Liver (tissue), 9 donors: Measurements from ENCODE around the gene DKKL1. TPM values are rescaled to one million over a fixed set of nuclear protein-coding genes. Genes with fewer than 3 reads are reported as not detected.

Source experiments
- DNase-seq: peaks from one replicate; pipeline ENCODE4 v3.0.0-alpha.2; 2017; ENCODE audit warnings: low spot score
- H3K27ac ChIP-seq, 2 donors: one replicate each; pipeline ENCODE4 v1.7.0; 2013; ENCODE audit warnings: inconsistent platforms in 2 of 2, low read length in 2 of 2, control low read depth in 1 of 2, low read depth in 1 of 2, mild to moderate bottlenecking in 1 of 2
- H3K27me3 ChIP-seq, 4 donors: one replicate each; pipeline versions ENCODE4 v1.6.1 to v1.7.0; 2013; ENCODE audit warnings: low read length in 3 of 4, inconsistent platforms in 1 of 4, mild to moderate bottlenecking in 1 of 4, moderate library complexity in 1 of 4; ENCODE audit not compliant: control insufficient read depth in 4 of 4, insufficient read depth in 4 of 4
- H3K36me3 ChIP-seq, 4 donors: one replicate each; pipeline versions ENCODE4 v1.6.1 to v1.7.0; 2013; ENCODE audit warnings: low read length in 3 of 4, mild to moderate bottlenecking in 3 of 4, low read depth in 1 of 4, moderate library complexity in 1 of 4; ENCODE audit not compliant: control insufficient read depth in 4 of 4, insufficient read depth in 3 of 4
- H3K4me1 ChIP-seq, 4 donors: one replicate each; pipeline versions ENCODE4 v1.6.1 to v1.7.0; 2013; ENCODE audit warnings: low read length in 3 of 4, mild to moderate bottlenecking in 3 of 4, moderate library complexity in 1 of 4; ENCODE audit not compliant: control insufficient read depth in 4 of 4, insufficient read depth in 4 of 4
- H3K4me3 ChIP-seq, 3 donors: one replicate each; pipeline versions ENCODE4 v1.6.1 to v1.7.0; 2013; ENCODE audit warnings: low read length in 3 of 3, control low read depth in 1 of 3, low read depth in 1 of 3, mild to moderate bottlenecking in 1 of 3
- H3K9ac ChIP-seq, 2 donors: one replicate each; pipeline ENCODE4 v1.7.0; 2013; ENCODE audit warnings: low read length in 2 of 2, mild to moderate bottlenecking in 2 of 2, moderate library complexity in 2 of 2, control low read depth in 1 of 2, low read depth in 1 of 2
- H3K9me3 ChIP-seq, 4 donors: one replicate each; pipeline versions ENCODE4 v1.6.1 to v1.7.0; 2013; ENCODE audit warnings: low read length in 3 of 4; ENCODE audit not compliant: control insufficient read depth in 4 of 4
- ATF3 ChIP-seq: IDR thresholded peaks from 2 replicates; pipeline ENCODE4 v1.6.1; 2016; ENCODE audit warnings: antibody characterized with exemption
- EGR1 ChIP-seq, 2 donors: IDR thresholded peaks; 2 replicates each; pipeline ENCODE4 v1.6.1; 2016 to 2018; ENCODE audit warnings: antibody characterized with exemption in 2 of 2, low read depth in 2 of 2
- FOXA1 ChIP-seq: IDR thresholded peaks from 2 replicates; pipeline ENCODE4 v1.6.1; 2016; ENCODE audit warnings: antibody characterized with exemption
- FOXA2 ChIP-seq: IDR thresholded peaks from 2 replicates; pipeline ENCODE4 v1.6.1; 2016; ENCODE audit warnings: antibody characterized with exemption
- GABPA ChIP-seq, 2 donors: IDR thresholded peaks in 1 of 2; conservative IDR thresholded peaks in 1 of 2; 2 replicates each; pipeline ENCODE4 v1.6.1; 2016; ENCODE audit warnings: antibody characterized with exemption in 2 of 2, mild to moderate bottlenecking in 1 of 2, moderate library complexity in 1 of 2
- HNF4A ChIP-seq, 2 donors: conservative IDR thresholded peaks; 2 replicates each; pipeline ENCODE4 v1.6.1; 2016; ENCODE audit warnings: antibody characterized with exemption in 2 of 2, mild to moderate bottlenecking in 2 of 2
- HNF4G ChIP-seq: IDR thresholded peaks from 2 replicates; pipeline ENCODE4 v1.6.1; 2016; ENCODE audit warnings: antibody characterized with exemption
- JUND ChIP-seq, 2 donors: IDR thresholded peaks; 2 replicates each; pipeline ENCODE4 v1.6.1; 2016; ENCODE audit warnings: antibody characterized with exemption in 2 of 2
- MAX ChIP-seq: IDR thresholded peaks from 2 replicates; pipeline ENCODE4 v1.6.1; 2016; ENCODE audit warnings: antibody characterized with exemption
- NR2F2 ChIP-seq: IDR thresholded peaks from 2 replicates; pipeline ENCODE4 v1.6.1; 2016; ENCODE audit warnings: antibody characterized with exemption
- RAD21 ChIP-seq, 2 donors: IDR thresholded peaks; 2 replicates each; pipeline ENCODE4 v1.6.1; 2016; ENCODE audit warnings: antibody characterized with exemption in 2 of 2, mild to moderate bottlenecking in 2 of 2
- REST ChIP-seq: IDR thresholded peaks from 2 replicates; pipeline ENCODE4 v1.6.1; 2016; ENCODE audit warnings: antibody characterized with exemption, mild to moderate bottlenecking
- RXRA ChIP-seq, 2 donors: IDR thresholded peaks; 2 replicates each; pipeline ENCODE4 v1.6.1; 2017 to 2018; ENCODE audit warnings: antibody characterized with exemption in 2 of 2, mild to moderate bottlenecking in 1 of 2
- TAF1 ChIP-seq: conservative IDR thresholded peaks from 2 replicates; pipeline ENCODE4 v1.6.1; 2016; ENCODE audit warnings: antibody characterized with exemption, mild to moderate bottlenecking
- YY1 ChIP-seq: IDR thresholded peaks from 2 replicates; pipeline ENCODE4 v1.6.1; 2016; ENCODE audit warnings: antibody characterized with exemption, mild to moderate bottlenecking
- WGBS: extraction: QIAGEN DNeasy Blood & Tissue Kit; methylation state at CpG from one replicate; pipeline ENCODE4 v1.1.7; 2013; 5-methylcytosine and 5-hydroxymethylcytosine counted together
- polyA plus RNA-seq, 2 donors: library from polyadenylated mRNA; stranded (reverse) in 1 of 2; unstranded in 1 of 2; fragments of 200-250 nt in 1 of 2; fragments of >200 nt in 1 of 2; fragmentation: Nextera tagmentation in 1 of 2; extraction: Ambion mirVana in 1 of 2; gene quantifications; one replicate each; pipeline versions ENCODE4 v1.2.1 to v1.2.3, GENCODE V29; 2013 to 2015
- total RNA-seq, 2 donors: library from RNA; depleted of rRNA; stranded (reverse); fragments of >200 nt; gene quantifications; one replicate each; pipeline ENCODE4 v1.2.3, GENCODE V29; 2014
- TF ChIP-seq, protein P1 (sequence below): fragments of 150-350 bp; IDR thresholded peaks from 2 replicates; pipeline ENCODE4 v1.5.1; 2017; ENCODE audit warnings: improper control_type of control experiment, low read depth, low read length; ENCODE audit not compliant: missing input control
- donor health status: healthy.
- donor health status: healthy.
- donor health status: healthy.
- donor health status: healthy.
- donor health status: healthy.

DKKL1 gene
- total and polyA plus RNA-seq, 4 donors, result 0.14 to 0.16 TPM; not detected in 2

- TF ChIP-seq REST (no peak), ATF3 (no peak), YY1 (no peak), JUND (IDR thresholded peaks at IDR 0.05) (no peak), RAD21 (IDR thresholded peaks at IDR 0.05) (no peak)
Measured at GRCh38 chr19:49407079-49407478, 43.4 kb downstream of the DKKL1 start (continued).

GRCh38 chr19:49407482-49408015, 43.9 kb downstream of the DKKL1 start:
- no peak for DNase-seq
- Histone ChIP-seq H3K27me3 (peaks cover 0 to 2% (median 0%) of the 10 kb centered on the region in 4 donors), H3K9me3 (no peaks in the 10 kb centered on the region), H3K4me1 (no peaks in the 10 kb centered on the region), H3K9ac (no peak overlapping the region), H3K4me3 (no peak overlapping the region), H3K36me3 (no peaks in the 10 kb centered on the region), H3K27ac (no peak overlapping the region)
- 85% methylated on average over 16 of the region's 16 CpGs for WGBS
- TF ChIP-seq RXRA (IDR thresholded peaks at IDR 0.05), result no peak
- no peak for TF ChIP-seq HNF4A (conservative IDR thresholded peaks at IDR 0.05)
- no peak for TF ChIP-seq FOXA2
- TF ChIP-seq MAX, result no peak
- TF ChIP-seq NR2F2, result no peak
- TF ChIP-seq FOXA1, result no peak
- TF ChIP-seq RAD21 (IDR thresholded peaks at IDR 0.05), result no peak
- no peak for TF ChIP-seq REST
- TF ChIP-seq, protein P1, sequence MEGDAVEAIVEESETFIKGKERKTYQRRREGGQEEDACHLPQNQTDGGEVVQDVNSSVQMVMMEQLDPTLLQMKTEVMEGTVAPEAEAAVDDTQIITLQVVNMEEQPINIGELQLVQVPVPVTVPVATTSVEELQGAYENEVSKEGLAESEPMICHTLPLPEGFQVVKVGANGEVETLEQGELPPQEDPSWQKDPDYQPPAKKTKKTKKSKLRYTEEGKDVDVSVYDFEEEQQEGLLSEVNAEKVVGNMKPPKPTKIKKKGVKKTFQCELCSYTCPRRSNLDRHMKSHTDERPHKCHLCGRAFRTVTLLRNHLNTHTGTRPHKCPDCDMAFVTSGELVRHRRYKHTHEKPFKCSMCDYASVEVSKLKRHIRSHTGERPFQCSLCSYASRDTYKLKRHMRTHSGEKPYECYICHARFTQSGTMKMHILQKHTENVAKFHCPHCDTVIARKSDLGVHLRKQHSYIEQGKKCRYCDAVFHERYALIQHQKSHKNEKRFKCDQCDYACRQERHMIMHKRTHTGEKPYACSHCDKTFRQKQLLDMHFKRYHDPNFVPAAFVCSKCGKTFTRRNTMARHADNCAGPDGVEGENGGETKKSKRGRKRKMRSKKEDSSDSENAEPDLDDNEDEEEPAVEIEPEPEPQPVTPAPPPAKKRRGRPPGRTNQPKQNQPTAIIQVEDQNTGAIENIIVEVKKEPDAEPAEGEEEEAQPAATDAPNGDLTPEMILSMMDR, result no peak
- TF ChIP-seq TAF1, result no peak
- TF ChIP-seq GABPA (IDR thresholded peaks at IDR 0.05 in 1 of 2, conservative IDR thresholded peaks at IDR 0.05 in 1 of 2), result no peak
- TF ChIP-seq EGR1 (IDR thresholded peaks at IDR 0.05; ENCODE audit: low read depth in 2 of 2), result no peak
- no peak for TF ChIP-seq ATF3
- TF ChIP-seq YY1, result no peak
- TF ChIP-seq HNF4G, result no peak
